Measurements from ENCODE around the gene PRSS27. TPM values are rescaled to one million over a fixed set of nuclear protein-coding genes. Genes with fewer than 3 reads are reported as not detected.
A peak's percentile ranks its signal among the peaks of the same experiment; 100 is the strongest.

Gene PRSS27
- total RNA-seq, 1 donor from 2014 or later: 0.11 TPM

DNA sequence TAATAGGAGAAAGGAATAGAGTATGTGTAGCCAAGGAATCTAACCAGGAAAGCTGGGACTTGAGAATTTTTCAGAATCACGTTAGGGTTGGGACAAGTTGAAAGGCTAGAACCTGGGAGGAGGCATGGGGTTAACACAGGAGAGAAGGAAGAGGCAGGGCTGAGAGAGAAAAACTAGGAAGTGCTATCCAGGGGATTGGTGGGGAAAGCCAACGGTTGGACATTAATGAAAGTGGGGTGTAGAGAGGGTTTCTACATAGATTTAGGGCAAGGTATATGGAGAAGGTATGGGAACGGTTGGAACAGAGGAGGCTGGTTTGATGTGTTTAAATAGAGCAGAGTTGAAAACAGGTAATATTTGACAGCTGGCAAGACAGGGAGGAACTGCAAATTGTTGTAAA lies 35.1 kb upstream of the PRSS27 start:
- Histone ChIP-seq H3K27me3 (ENCODE audit: low read depth) (no peaks in the 10 kb centered on the region), H3K4me3 (peak overlapping the region; percentile 82), H3K4me1 (peaks cover 79% of the 10 kb centered on the region), H3K9me3 (replicated peaks) (no peaks in the 10 kb centered on the region), H3K27ac (replicated peaks) (peak overlapping the region; percentile 99), H3K36me3 (peaks cover 33% of the 10 kb centered on the region)
- TF ChIP-seq, protein P1, sequence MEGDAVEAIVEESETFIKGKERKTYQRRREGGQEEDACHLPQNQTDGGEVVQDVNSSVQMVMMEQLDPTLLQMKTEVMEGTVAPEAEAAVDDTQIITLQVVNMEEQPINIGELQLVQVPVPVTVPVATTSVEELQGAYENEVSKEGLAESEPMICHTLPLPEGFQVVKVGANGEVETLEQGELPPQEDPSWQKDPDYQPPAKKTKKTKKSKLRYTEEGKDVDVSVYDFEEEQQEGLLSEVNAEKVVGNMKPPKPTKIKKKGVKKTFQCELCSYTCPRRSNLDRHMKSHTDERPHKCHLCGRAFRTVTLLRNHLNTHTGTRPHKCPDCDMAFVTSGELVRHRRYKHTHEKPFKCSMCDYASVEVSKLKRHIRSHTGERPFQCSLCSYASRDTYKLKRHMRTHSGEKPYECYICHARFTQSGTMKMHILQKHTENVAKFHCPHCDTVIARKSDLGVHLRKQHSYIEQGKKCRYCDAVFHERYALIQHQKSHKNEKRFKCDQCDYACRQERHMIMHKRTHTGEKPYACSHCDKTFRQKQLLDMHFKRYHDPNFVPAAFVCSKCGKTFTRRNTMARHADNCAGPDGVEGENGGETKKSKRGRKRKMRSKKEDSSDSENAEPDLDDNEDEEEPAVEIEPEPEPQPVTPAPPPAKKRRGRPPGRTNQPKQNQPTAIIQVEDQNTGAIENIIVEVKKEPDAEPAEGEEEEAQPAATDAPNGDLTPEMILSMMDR (IDR thresholded peaks at IDR 0.05; ENCODE audit: borderline replicate concordance): no peak
- DNase-seq: no peak
- intact Hi-C loops (cut with micrococcal nuclease): no loop called here

DNA sequence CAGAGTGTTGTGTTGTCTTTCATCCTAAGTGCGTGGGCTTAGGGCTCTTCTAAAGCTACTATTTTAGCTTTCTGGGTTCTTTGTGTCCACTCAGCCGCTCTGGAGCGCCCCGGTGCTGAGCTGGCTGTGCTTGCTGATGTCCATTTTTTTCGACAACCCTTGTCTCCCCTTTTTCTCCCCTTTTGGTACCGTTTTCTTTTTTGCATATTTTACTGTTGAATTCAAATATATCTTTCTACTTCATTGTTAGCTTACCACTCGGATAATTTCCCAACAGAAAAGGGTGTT lies 33.7 kb upstream of the PRSS27 start:
- H3K36me3 ChIP-seq: peaks cover 18% of the 10 kb centered on the region
- intact Hi-C loops (cut with micrococcal nuclease): no loop called here
- no peak for DNase-seq
- H3K4me1 ChIP-seq: peaks cover 72% of the 10 kb centered on the region
- H3K4me3 ChIP-seq: peak overlapping the region; percentile 82
- peak overlapping the region; percentile 99 for H3K27ac ChIP-seq (replicated peaks)
- H3K9me3 ChIP-seq (replicated peaks): no peaks in the 10 kb centered on the region
- no peaks in the 10 kb centered on the region for H3K27me3 ChIP-seq (ENCODE audit: low read depth)
- TF ChIP-seq, protein P1 (IDR thresholded peaks at IDR 0.05; ENCODE audit: borderline replicate concordance): no peak

DNA sequence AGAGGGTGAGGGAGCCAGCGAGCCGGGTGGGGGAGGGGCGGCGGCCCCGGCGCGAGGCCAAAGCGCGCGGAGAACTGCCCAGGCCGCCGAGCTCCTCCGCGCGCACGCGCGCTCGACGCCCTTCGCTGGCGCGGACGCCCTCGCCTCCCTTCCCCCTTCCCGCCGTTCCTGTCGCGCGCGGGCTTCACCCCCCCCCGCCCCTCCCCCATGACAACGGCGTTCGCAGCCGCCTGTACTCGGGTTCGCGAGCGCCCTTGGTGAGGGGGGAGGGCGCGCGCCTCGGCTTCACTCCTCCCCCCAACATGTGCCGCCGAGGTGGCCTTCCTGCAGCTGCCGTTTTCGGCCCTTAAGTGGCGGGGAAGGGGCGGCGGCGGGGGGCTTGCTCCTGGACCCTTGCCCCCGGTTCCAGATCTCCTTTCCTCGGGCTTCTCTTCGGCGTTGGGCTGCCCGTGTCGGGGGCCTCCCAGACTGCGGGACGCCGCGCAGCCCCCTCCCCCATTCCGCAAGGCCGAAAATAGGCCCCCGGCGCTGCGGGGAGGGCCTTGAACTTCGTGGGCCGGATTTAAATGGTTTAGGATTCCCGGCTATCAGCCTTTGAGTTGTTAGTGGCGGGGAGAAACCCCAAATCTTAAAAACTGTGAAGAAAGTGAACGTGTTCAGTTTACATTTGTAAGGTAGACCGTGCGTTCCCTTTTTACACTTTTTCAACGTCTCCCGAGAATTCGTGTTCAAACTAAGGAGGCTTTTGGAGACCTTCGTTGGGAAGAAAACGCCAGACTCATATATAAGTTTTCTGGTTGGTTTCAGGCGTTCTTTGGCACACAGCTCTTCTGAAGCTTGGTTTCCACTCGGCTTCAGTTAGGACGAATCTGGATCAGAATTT lies 33.1 kb upstream of the PRSS27 start:
- intact Hi-C loops (cut with micrococcal nuclease): no loop called here
- TF ChIP-seq, protein P1 (IDR thresholded peaks at IDR 0.05; ENCODE audit: borderline replicate concordance): no peak
- H3K4me3 ChIP-seq: peak overlapping the region; percentile 82

DNA sequence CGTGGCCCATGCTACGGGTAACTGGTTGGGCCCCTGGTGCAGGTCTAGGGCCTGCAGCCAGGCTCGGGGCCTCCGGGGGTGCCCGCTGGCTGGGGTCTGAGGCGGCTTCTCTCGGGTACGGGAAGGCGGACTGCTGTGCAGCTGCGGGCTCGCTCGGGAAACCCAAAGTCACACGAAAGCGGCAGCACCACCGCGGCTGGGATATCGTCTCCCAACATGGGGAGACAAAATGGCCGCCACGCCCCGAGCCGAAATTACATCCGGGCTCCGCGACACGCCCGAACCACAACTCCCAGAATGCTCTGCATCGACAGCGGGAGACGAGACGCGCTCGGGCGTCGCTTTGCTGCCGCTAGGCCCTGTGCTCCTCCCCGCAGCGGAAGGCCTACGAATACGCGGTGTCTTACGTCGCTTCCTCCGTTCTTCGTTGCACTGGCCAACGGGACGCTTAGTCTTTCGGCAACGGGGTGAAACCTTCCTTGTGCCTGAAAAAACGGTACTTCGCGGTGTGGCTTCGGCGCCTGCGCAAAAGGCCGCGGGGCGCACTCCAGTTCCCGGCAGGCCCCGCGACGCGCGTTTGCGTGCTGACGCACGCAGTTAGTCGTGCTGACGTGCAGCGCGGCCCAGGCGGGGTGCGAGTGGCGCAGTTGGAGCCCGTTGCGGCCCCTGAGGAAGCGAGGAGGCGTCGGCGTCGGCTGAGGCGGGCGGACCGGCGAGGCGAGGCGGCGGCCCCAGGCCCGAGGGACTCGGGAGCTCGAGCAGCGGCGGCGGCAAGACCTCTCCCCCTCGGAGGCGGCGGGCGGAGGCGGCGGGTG lies 32.2 kb upstream of the PRSS27 start, which contains the start of gene SRRM2:
Gene SRRM2 (plus strand): TSS at position 604 of the 815 bp plus-strand sequence. CDS start 3,727 bp downstream, outside the sequence.
- intact Hi-C loops (cut with micrococcal nuclease): no loop called here
- Histone ChIP-seq H3K4me3 (peak within 1 kb of the TSS; percentile 82), H3K36me3 (peaks cover 4% of the 10 kb centered on the region), H3K27me3 (ENCODE audit: low read depth) (no peaks in the 10 kb centered on the region), H3K9me3 (replicated peaks) (no peaks in the 10 kb centered on the region), H3K4me1 (peaks cover 59% of the 10 kb centered on the region), H3K27ac (replicated peaks) (peak within 1 kb of the TSS; percentile 99)
- peak; percentile 96 for DNase-seq
- TF ChIP-seq, protein P1 (IDR thresholded peaks at IDR 0.05; ENCODE audit: borderline replicate concordance): no peak

More for the DNA sequence above, 33.1 kb upstream of the PRSS27 start:
- peak overlapping the region; percentile 99 for H3K27ac ChIP-seq (replicated peaks)
- peaks cover 66% of the 10 kb centered on the region for H3K4me1 ChIP-seq
- DNase-seq: peak; percentile 87
- H3K36me3 ChIP-seq: peaks cover 12% of the 10 kb centered on the region
- no peaks in the 10 kb centered on the region for H3K27me3 ChIP-seq (ENCODE audit: low read depth)
- no peaks in the 10 kb centered on the region for H3K9me3 ChIP-seq (replicated peaks)

DNA sequence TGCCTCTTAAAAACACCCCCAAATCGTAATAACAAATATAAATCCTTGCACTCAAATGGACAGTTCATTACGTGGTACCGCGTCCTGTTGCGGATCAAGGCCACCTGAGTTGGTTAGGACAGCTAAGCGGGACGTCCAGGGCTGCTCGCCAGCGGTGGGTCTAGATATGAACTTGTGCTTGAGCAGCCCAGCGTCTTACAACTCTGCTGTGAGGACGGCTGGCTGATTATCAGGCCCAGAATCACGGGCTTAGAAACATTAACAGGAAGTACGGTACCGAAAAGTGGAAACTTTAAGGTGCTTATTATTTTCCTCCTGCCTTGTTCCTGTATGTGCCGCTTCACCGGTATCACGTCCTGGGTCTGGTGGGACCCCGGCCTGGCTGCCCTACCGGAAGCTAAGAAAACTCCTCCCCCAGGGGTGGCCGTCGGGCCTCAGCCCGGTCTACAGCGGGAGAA lies 31.6 kb upstream of the PRSS27 start:
- TF ChIP-seq, protein P1 (IDR thresholded peaks at IDR 0.05; ENCODE audit: borderline replicate concordance): no peak
- no peak for DNase-seq
- H3K9me3 ChIP-seq (replicated peaks): no peaks in the 10 kb centered on the region
- intact Hi-C loops (cut with micrococcal nuclease): no loop called here
- peak overlapping the region; percentile 99 for H3K27ac ChIP-seq (replicated peaks)
- H3K27me3 ChIP-seq (ENCODE audit: low read depth): no peaks in the 10 kb centered on the region
- H3K36me3 ChIP-seq: peaks cover 3% of the 10 kb centered on the region
- peaks cover 52% of the 10 kb centered on the region for H3K4me1 ChIP-seq
- peak overlapping the region; percentile 82 for H3K4me3 ChIP-seq
